HEK293 (cell line): ENCODE data around the gene FRMPD4.

Source experiments
- TCF7L2 ChIP-seq: IDR thresholded peaks from 2 replicates; pipeline ENCODE4 v1.6.1; 2011; ENCODE audit warnings: low read depth, mild to moderate bottlenecking, inconsistent platforms, low read length, moderate library complexity, borderline replicate concordance
- ZNF280D ChIP-seq: fragments of 450-650 bp; formaldehyde crosslinking; IDR thresholded peaks from 2 replicates; pipeline ENCODE4 v1.5.1; 2016; ENCODE audit warnings: missing biosample characterization, missing genetic modification characterization
- ZNF350 ChIP-seq: fragments of 450-650 bp; formaldehyde crosslinking; IDR thresholded peaks from 2 replicates; pipeline ENCODE4 v1.5.0; 2017; ENCODE audit warnings: missing biosample characterization, mild to moderate bottlenecking, missing genetic modification characterization
- ZNF561 ChIP-seq: fragments of 450-650 bp; IDR thresholded peaks from 2 replicates; pipeline ENCODE4 v1.5.1; 2018; ENCODE audit warnings: missing biosample characterization, missing genetic modification characterization, borderline replicate concordance
- ZSCAN5A ChIP-seq: fragments of 450-650 bp; formaldehyde crosslinking; IDR thresholded peaks from 2 replicates; pipeline ENCODE4 v1.5.1; 2016; ENCODE audit warnings: missing biosample characterization, missing genetic modification characterization

GRCh38 chrX:12162420-12162819 lies 24.1 kb downstream of the FRMPD4 start:
- TF ChIP-seq ZNF280D (tag by site-specific recombination): no peak
- no peak for TF ChIP-seq ZNF561 (tag by site-specific recombination)
- no peak for TF ChIP-seq ZSCAN5A (tag by site-specific recombination)
- TF ChIP-seq TCF7L2: no peak
- TF ChIP-seq ZNF350: no peak
